Gastrocnemius medialis (tissue), 4 donors: ENCODE results near the gene RBBP8NL. TPM values are rescaled to one million over a fixed set of nuclear protein-coding genes. Genes with fewer than 3 reads are reported as not detected.

ENCODE experiments used
- ATAC-seq, 2 donors: fragments of 150-250 bp; one replicate each; pipeline ENCODE4 v1.9.1; 2016
- DNase-seq, 2 donors: peaks; one replicate each; pipeline ENCODE4 v3.0.0-alpha.2; 2019
- H3K27ac ChIP-seq, 4 donors: fragments of 200-600 bp; sonication (generic); 1 replicate in 1 of 4; 2 replicates in 3 of 4; pipeline ENCODE4 v1.5.1; 2016 to 2018; ENCODE audit warnings: mild to moderate bottlenecking in 2 of 4, moderate library complexity in 1 of 4
- H3K27me3 ChIP-seq, 3 donors: fragments of 200-600 bp; sonication (generic) in 2 of 3; 1 replicate in 1 of 3; 2 replicates in 2 of 3; pipeline versions ENCODE4 v1.5.1 to v1.6.0; 2016 to 2019; ENCODE audit warnings: mild to moderate bottlenecking in 1 of 3, moderate library complexity in 1 of 3
- H3K36me3 ChIP-seq, 2 donors: fragments of 200-600 bp; sonication (generic) in 1 of 2; one replicate each; pipeline ENCODE4 v1.5.1; 2017 to 2018
- H3K4me1 ChIP-seq, 2 donors: fragments of 200-600 bp; sonication (generic) in 1 of 2; one replicate each; pipeline ENCODE4 v1.5.1; 2016 to 2017; ENCODE audit warnings: mild to moderate bottlenecking in 2 of 2
- H3K4me3 ChIP-seq, 4 donors: fragments of 200-600 bp; sonication (generic) in 3 of 4; 1 replicate in 1 of 4; 2 replicates in 3 of 4; pipeline ENCODE4 v1.5.1; 2016 to 2019; ENCODE audit warnings: mild to moderate bottlenecking in 2 of 4
- H3K9me3 ChIP-seq, 3 donors: fragments of 200-600 bp; sonication (generic) in 2 of 3; 1 replicate in 1 of 3; 2 replicates in 2 of 3; pipeline ENCODE4 v1.5.1; 2016 to 2019
- POLR2A ChIP-seq, 2 donors: fragments of 450-650 bp; IDR thresholded peaks; one replicate each; pipeline ENCODE4 v1.6.1; 2017; ENCODE audit warnings: antibody characterized with exemption in 2 of 2, mild to moderate bottlenecking in 2 of 2, moderate library complexity in 2 of 2
- in situ Hi-C, 4 donors: fragments of 200-750 bp; cut with MboI; loops; one replicate each; pipeline versions ENCODE4 v1.15.0 to v1.8.0; 2017; ENCODE audit warnings: low sequenced_read_pairs in 4 of 4
- intact Hi-C: fragments of 100-400 bp; cut with DNase I; formaldehyde crosslinking; loops from one replicate; pipeline ENCODE4 v1.15.1; 2023; ENCODE audit warnings: low total_unique reads
- total RNA-seq, 4 donors: library from RNA; depleted of rRNA; stranded (reverse); fragments of >200 nt; gene quantifications; one replicate each; pipeline versions ENCODE4 v1.1.0 to v1.2.3, GENCODE V29; 2016
- TF ChIP-seq, protein P1 (sequence below), 5 experiments: fragments of 450-650 bp in 3 of 5; fragments of 200-600 bp in 2 of 5; sonication (generic) in 2 of 5; IDR thresholded peaks in 4 of 5; conservative IDR thresholded peaks in 1 of 5; 1 replicate in 4 of 5; 2 replicates in 1 of 5; pipeline ENCODE4 v1.5.1; 2016 to 2019; ENCODE audit warnings: antibody characterized with exemption in 5 of 5, mild to moderate bottlenecking in 3 of 5, moderate library complexity in 3 of 5

Gene RBBP8NL
- total RNA-seq, 4 donors from 2014 or later, result not detected

DNA sequence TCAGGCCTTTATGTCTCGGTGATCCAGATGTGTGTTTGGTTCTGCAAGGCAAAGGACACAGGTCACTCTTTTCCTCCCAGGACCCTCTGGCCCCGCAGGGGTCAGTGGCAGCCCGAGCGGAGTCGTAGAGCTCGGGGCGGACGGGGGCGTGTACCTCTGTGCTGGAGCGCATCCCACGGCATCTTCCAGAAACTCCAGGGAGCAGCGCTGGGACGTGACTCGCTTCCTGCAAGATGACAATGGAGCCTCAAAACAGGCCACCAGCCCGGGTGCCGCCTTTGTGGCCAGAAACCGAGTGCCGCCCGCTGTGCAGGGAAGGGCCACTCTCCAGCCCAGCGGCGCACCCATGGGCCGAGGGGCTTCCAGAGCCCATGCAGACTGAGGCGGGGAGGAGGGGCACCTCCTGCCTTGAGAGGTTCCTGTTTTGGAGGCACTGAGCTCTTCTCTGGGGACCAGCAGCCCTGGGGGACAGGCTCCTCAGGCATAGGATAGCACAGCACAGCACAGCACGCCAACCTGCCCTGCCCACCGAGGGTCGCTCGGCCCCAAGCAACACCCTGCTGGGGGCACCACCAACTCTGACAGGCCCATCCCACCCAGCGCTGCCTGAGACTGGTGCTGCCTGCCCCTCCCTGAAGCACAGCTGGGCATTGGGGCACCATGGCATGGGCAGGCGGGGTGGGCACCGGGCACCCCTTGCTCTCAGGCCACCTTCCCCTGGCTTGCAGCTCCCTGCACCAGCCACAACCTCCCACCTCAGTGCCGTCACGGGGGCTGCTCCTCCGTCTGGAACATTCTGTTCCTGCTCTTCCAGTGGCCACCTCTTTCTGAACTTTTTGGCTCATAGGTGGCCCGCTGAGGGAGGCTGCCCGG, 30.7 kb downstream of the RBBP8NL start:
- in situ Hi-C loops (loop anchor here in 2 of 4 donors (25.0 kb wide), 3 partner anchors 109 to 384 kb away; partner anchors contain the start of gene MTG2 (in 1 of the 2)), intact Hi-C loops (no loop called here)
- no peaks in the 10 kb centered on the region for H3K9me3 ChIP-seq
- no peaks in the 10 kb centered on the region for H3K27me3 ChIP-seq
- H3K27ac ChIP-seq, result no peak overlapping the region
- no peaks in the 10 kb centered on the region for H3K4me1 ChIP-seq
- DNase-seq (no peak), ATAC-seq (no peak)
- TF ChIP-seq POLR2A (IDR thresholded peaks at IDR 0.05), result no peak
- TF ChIP-seq, protein P1, sequence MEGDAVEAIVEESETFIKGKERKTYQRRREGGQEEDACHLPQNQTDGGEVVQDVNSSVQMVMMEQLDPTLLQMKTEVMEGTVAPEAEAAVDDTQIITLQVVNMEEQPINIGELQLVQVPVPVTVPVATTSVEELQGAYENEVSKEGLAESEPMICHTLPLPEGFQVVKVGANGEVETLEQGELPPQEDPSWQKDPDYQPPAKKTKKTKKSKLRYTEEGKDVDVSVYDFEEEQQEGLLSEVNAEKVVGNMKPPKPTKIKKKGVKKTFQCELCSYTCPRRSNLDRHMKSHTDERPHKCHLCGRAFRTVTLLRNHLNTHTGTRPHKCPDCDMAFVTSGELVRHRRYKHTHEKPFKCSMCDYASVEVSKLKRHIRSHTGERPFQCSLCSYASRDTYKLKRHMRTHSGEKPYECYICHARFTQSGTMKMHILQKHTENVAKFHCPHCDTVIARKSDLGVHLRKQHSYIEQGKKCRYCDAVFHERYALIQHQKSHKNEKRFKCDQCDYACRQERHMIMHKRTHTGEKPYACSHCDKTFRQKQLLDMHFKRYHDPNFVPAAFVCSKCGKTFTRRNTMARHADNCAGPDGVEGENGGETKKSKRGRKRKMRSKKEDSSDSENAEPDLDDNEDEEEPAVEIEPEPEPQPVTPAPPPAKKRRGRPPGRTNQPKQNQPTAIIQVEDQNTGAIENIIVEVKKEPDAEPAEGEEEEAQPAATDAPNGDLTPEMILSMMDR (IDR thresholded peaks at IDR 0.05 in 4 of 5, conservative IDR thresholded peaks at IDR 0.05 in 1 of 5), result no peak
- no peak overlapping the region for H3K4me3 ChIP-seq
- no peaks in the 10 kb centered on the region for H3K36me3 ChIP-seq

DNA sequence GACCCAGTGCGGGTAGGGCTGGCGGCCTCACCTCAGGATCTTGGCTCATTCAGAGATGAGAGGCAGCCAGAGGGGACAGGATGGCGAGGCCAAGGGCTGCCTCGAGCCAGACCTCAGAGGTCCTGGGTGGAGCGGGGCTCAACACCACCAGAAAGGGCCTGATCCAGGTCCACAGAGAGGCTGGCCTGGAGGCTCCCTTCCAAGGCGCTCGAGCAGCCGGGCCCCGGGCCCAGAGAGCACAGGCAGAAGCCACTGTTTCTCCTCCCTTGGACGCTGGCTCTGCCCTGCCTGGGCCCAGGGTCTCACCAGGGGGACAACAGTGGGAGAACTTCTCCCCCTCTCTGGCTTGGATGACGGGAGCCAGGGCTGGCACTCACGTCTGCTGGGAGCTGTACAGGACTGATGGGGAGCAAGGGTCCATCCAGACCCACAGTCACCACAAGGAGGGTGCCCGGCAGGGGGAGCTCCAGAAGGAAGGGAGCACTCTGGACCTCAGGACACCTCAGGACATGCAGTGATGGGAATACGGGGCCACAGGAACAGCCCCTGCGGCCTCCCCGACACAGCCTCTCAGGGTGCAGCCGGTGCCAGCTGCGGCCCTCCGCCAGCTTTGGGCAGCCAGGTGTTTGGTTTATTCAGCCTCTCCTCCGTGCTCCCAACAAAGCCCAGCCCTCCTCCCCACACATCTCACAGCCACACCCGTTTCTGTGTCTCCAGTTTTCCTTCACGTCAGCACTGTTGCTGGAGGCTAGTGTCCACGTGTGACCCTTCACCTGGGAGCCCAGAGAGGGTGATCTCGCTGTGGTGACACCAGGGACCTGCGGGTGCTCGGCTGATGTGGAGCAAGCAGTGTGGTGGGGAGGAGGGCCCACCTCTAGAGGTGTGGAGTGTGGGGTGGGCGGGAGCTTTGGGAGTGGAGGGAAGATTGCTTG, 31.8 kb downstream of the RBBP8NL start:
- no peak overlapping the region for H3K27ac ChIP-seq
- peaks cover 0 to 2% of the 10 kb centered on the region in 2 donors for H3K36me3 ChIP-seq

GRCh38 chr20:62394248-62395245, 32.8 kb downstream of the RBBP8NL start:
- H3K27me3 ChIP-seq, result no peaks in the 10 kb centered on the region
- TF ChIP-seq POLR2A (IDR thresholded peaks at IDR 0.05), result no peak
- TF ChIP-seq, protein P1 (IDR thresholded peaks at IDR 0.05 in 4 of 5, conservative IDR thresholded peaks at IDR 0.05 in 1 of 5), result no peak
- no peaks in the 10 kb centered on the region for H3K4me1 ChIP-seq
- no peak for DNase-seq
- peaks cover 0 to 12% of the 10 kb centered on the region in 2 donors for H3K36me3 ChIP-seq
- intact Hi-C loops (no loop called here), in situ Hi-C loops (loop anchor here in 2 of 4 donors (25.0 kb wide), 3 partner anchors 107 to 382 kb away; partner anchors contain the start of gene MTG2 (in 1 of the 2))
- H3K4me3 ChIP-seq, result no peak overlapping the region
- no peak overlapping the region for H3K27ac ChIP-seq
- ATAC-seq, result no peak
- H3K9me3 ChIP-seq, result no peaks in the 10 kb centered on the region

More for the DNA sequence above, 31.8 kb downstream of the RBBP8NL start:
- Histone ChIP-seq H3K27me3 (no peaks in the 10 kb centered on the region), H3K4me3 (no peak overlapping the region), H3K9me3 (no peaks in the 10 kb centered on the region), H3K4me1 (no peaks in the 10 kb centered on the region)
- no peak for ATAC-seq
- in situ Hi-C loops (loop anchor here in 2 of 4 donors (25.0 kb wide), 3 partner anchors 108 to 383 kb away; partner anchors contain the start of gene MTG2 (in 1 of the 2)), intact Hi-C loops (no loop called here)
- TF ChIP-seq, protein P1 (IDR thresholded peaks at IDR 0.05 in 4 of 5, conservative IDR thresholded peaks at IDR 0.05 in 1 of 5), result no peak
- TF ChIP-seq POLR2A (IDR thresholded peaks at IDR 0.05), result no peak
- DNase-seq, result no peak

DNA sequence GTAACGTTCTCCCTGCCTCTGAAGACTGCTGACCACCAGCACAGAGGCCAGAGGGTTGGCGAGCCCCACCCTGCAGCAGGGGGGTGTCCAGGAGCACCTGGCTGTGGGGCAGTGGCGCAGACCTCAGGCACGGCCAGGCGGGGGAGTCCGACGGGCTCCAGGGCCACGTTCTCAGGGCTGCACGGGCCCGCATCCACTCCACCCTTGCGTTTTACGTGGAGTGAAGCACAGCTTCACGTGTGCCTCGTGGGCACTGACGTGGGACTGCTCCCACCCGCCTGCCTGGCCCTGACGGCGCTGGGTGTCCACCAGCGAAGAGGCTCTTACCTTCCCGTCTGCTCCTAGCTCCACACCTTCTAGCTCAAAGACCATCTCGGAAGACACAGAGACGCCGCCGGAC, 33.5 kb downstream of the RBBP8NL start:
- in situ Hi-C loops (loop anchor here in 2 of 4 donors (25.0 kb wide), 3 partner anchors 107 to 382 kb away; partner anchors contain the start of gene MTG2 (in 1 of the 2)), intact Hi-C loops (no loop called here)
- H3K9me3 ChIP-seq, result no peaks in the 10 kb centered on the region
- ATAC-seq, result no peak
- H3K27me3 ChIP-seq, result no peaks in the 10 kb centered on the region
- TF ChIP-seq, protein P1 (IDR thresholded peaks at IDR 0.05 in 4 of 5, conservative IDR thresholded peaks at IDR 0.05 in 1 of 5), result no peak
- TF ChIP-seq POLR2A (IDR thresholded peaks at IDR 0.05), result no peak
- H3K4me3 ChIP-seq, result no peak overlapping the region
- no peak overlapping the region for H3K27ac ChIP-seq
- peaks cover 0 to 19% of the 10 kb centered on the region in 2 donors for H3K36me3 ChIP-seq
- no peak for DNase-seq
- peaks cover 0 to under 1% of the 10 kb centered on the region in 2 donors for H3K4me1 ChIP-seq
